Renal cortical epithelial cell (primary cell): Measurements from ENCODE around the gene NUDT3. TPM values are rescaled to one million over a fixed set of nuclear protein-coding genes. Genes with fewer than 3 reads are reported as not detected.
"Not testable (repeated sequence)": the region's sequence is repeated elsewhere in the genome, so short reads cannot be mapped to it uniquely, and the experiment has no call there.

ENCODE experiments used
- DNase-seq: peaks from one replicate; pipeline ENCODE4 v3.0.0-alpha.2; 2011; ENCODE audit warnings: low read depth
- total RNA-seq: library from RNA; depleted of rRNA; stranded (reverse); fragments of >200 nt; gene quantifications from 2 replicates; pipeline ENCODE4 v1.2.3, GENCODE V29; 2014

The NUDT3 gene
- total RNA-seq, 1 donor from 2014 or later = 26.9 TPM

GRCh38 chr6:34393191-34393965, 909 bp upstream of the NUDT3 start:
- no peak for DNase-seq

DNA sequence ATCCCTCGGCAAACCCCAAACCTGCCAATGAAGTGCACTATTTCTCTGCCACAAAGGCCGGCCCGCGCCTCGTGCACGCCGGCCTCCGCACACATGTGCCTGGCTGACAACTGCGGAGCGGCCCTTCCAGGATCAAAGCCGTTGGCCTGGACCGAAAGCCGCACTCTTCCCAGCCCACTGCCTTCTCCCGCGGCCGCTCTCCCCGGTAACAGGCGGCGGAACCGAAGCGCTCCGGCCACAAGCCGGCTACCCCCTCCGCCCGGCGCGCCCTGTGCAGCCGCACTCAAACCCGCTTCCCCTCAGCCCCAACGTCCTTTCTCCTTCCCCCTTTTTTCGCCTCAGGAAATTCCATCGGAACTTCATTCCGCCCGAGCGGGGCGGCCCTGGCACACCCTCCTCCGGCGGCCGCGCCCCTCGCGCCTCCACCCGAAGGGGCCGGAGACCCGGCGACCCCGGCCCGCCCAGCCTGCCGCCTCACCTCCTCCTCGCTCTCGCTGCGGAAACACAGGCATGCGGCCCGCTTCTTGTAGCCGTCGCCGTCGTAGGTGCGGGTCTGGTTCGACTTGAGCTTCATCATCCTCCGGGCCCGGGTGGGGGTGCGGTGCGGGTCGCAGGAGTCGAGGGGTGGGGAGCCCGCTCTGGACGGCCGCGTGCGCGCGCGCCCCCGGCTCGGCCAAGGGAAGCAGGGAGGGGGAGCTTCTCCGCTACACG, 528 bp downstream of the NUDT3 start:
- DNase-seq = no peak

GRCh38 chr6:34391473-34391785, 1.0 kb downstream of the NUDT3 start:
- DNase-seq = no peak

- DNase-seq = peak; percentile 66
These were observed 1.7 kb downstream of the NUDT3 start for GRCh38 chr6:34390531-34391472.

DNA sequence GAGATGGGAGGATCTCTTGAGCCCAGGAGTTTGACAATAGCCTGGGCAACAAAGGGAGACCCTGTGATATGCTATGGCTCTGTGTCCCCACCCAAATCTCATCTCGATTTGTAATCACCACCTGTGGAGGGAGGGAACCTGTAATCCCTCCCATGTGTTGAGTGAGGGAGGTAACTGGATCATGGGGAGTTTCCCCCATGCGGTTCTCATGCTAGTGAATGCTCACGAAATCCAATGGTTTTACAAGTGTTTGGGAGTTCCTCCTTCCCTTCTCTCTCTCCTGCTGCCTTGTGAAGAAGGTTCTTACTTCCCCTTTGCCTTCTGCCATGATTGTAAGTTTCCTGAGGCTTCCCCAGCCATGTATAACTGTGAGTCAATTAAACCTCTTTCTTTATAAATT, 3.4 kb downstream of the NUDT3 start:
- no peak for DNase-seq

DNA sequence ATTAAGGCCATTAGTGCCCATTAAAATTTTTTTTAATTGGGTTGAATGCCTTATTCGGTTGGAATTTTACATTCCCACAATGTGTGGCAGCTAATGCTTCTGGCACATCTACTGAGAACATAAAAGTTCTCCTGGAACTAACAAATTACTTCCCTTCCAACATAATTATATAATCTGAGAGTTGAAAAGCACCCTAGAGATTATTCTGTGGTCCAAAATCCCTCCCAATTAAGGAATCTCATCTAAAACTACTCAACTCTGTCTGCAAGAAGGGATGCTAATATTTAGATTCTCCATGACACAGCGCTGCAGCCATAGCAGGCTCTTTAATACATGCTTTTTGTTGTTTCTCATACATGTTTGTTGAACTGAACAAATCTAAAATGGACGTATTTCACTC, 4.0 kb downstream of the NUDT3 start:
- DNase-seq = no peak

- DNase-seq = peak; percentile 79
These were observed 5.9 kb downstream of the NUDT3 start for GRCh38 chr6:34386316-34387137.

DNA sequence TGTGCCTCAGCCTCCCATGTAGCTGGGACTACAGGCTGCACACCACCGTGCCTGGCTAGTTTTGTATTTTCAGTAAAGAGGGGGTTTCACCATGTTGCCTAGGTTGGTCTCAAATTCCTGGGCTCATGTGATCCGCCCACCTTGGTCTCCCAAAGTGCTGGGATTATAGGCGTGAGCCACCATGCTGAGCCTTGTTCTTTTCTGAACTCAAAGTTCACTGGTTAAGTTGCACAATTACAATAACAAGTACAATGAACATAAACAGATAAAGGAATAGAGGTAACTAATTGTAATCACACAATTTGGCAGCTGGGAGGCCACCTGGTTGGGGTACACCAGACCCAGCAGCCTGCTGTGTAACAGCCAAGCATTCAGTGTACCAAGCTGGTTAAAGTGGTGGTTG, 6.7 kb downstream of the NUDT3 start:
- no peak for DNase-seq

DNA sequence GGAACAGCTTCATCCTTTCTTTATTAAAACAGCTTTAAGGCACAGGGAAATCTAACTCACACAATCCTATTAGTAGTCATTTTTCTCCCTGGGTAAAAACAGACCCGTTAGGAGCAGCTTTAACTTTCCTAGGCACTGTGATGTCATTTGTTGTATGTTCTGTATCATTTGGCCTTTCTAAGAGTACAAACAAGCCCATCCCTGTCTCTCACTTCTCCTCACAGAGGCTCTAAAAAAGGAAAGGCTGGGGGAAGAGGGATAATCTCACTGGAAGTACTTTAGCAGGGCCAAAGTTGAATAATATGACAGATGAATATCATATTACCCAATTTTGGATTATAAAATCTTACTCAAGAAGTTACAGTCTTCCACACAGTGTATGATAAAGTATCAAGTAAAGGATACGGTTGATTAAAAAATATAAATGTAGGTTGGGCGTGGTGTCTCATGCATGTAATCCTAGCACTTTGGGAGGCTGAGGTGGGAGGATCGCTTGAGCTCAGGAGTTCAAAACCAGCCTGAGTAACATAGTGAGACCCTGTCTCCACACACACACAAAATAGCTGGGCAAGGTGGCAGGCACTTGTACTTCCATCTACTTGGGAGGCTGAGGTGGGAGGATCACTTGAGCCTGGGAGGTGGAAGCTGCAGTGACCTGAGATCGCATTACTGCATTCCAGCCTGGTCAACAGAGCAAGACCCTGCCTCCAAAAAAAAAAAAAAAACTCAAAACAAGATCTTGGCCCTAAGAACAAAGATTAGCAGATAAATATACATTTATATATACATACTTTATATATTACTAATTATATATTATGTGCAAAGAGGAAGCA, 7.9 kb downstream of the NUDT3 start:
- no peak for DNase-seq

GRCh38 chr6:34383656-34384320, 8.7 kb downstream of the NUDT3 start:
- no peak for DNase-seq

DNA sequence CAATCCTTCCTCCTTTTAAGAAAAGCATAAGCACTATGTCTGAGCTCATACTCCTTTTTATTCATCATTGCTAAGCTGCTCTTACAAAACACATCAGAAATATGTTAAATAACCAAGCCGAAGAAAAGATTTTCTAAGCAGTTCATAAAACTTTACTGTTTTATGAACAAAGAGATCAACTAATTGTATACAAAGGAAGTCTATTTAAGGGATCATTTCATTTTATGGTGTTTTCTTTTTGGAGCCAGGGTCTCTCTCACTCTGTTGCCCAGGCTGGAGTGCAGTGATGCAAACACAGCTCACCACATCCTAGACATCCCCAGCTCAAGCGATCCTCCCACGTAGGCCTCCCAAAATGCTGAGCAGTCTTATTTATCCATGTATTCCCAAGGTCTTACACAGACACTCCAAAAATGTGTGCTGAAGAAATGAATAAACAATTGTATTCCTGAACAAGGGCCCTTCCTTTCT, 9.3 kb downstream of the NUDT3 start:
- peak; percentile 51 for DNase-seq

DNA sequence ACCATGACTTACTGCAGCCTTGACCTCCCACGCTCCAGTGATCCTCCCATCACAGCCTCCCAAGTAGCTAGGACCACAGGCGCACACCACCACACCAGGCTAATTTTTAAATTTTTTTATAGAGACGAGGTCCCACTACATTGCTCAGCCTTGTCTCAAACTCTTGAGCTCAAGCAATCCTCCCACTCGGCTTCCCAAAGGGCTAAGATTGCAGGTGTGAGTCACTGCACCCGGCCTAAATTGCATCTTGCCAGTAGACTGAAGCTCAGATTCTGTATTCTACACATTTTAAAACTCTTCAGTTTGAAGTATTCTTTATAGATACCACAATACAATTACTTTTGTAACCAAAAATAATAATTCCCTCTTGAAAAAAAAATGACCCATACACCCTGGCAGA, 11.4 kb downstream of the NUDT3 start:
- no peak for DNase-seq

DNA sequence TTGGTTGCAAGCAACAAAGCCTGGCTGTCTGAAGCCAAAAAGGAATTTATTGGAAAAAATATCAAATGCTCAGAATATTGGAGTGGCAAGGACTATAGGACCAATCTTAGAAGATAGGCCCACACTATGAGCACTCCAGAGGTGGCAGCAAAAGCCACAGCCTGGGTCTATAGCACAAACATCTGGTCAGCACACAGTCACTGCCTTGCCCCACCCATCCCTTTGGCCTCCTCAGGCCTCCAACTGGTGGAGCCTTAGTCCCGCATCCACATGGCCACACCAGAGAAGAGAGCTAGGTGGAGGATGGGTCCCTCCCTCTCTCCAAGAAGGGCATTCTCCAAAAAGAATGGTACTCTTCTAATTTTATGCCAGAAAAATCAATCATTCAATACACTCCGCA, 14.0 kb downstream of the NUDT3 start:
- DNase-seq = no peak

GRCh38 chr6:34377984-34378383, 14.5 kb downstream of the NUDT3 start:
- no peak for DNase-seq

GRCh38 chr6:34377571-34377970, 14.9 kb downstream of the NUDT3 start:
- DNase-seq = not testable (repeated sequence)

GRCh38 chr6:34375833-34376232, 16.6 kb downstream of the NUDT3 start:
- no peak for DNase-seq

DNA sequence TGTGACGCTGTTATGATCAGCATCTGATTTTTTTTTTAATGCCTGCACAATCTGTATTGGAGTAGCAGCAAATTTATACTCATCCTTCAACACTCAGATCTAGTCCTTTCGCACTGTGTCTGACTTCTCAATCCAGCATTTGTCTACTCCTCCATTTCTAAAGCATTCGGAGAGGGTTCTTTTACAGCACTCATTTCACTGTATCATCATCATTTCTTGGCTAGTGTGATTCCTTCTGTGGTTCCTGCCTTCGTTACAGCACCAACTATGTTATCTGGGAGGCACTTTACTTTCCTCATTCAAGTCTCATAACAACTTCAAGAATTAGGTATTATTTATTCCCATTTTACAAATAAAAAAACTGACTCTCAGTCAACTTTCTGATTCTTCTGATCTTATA, 18.0 kb downstream of the NUDT3 start:
- DNase-seq = no peak

GRCh38 chr6:34374069-34374468, 18.4 kb downstream of the NUDT3 start:
- no peak for DNase-seq

- no peak for DNase-seq
These were observed 19.0 kb downstream of the NUDT3 start for GRCh38 chr6:34373511-34373910.

GRCh38 chr6:34371865-34372264, 20.6 kb downstream of the NUDT3 start:
- DNase-seq = not testable (repeated sequence)
